Natural killer cell (primary cell): ENCODE results near the gene ERMAP. TPM values are rescaled to one million over a fixed set of nuclear protein-coding genes. Genes with fewer than 3 reads are reported as not detected.

ENCODE experiments used
- ATAC-seq, 3 donors: fragments of 150-1000 bp in 2 of 3; fragments of 200-7000 bp in 1 of 3; cut with Tn5 transposase; 1 replicate in 1 of 3; 2 replicates in 2 of 3; pipeline ENCODE4 v1.10.0; 2021; ENCODE audit warnings: mild to moderate bottlenecking in 2 of 3, moderate library complexity in 2 of 3
- DNase-seq, 2 donors: peaks; one replicate each; pipeline versions ENCODE4 v3.0.0 to v3.0.0-alpha.2; 2013 to 2021; ENCODE audit warnings: mixed read lengths in 1 of 2
- H3K27ac ChIP-seq: one replicate; pipeline ENCODE4 v1.5.1; 2013; ENCODE audit warnings: mild to moderate bottlenecking, low read length
- H3K27me3 ChIP-seq: one replicate; pipeline ENCODE4 v1.6.1; 2013; ENCODE audit warnings: low read length; ENCODE audit not compliant: control insufficient read depth, insufficient read depth
- H3K36me3 ChIP-seq: one replicate; pipeline ENCODE4 v1.6.1; 2013; ENCODE audit warnings: low read length; ENCODE audit not compliant: control insufficient read depth, insufficient read depth
- H3K4me1 ChIP-seq: one replicate; pipeline ENCODE4 v1.6.1; 2013; ENCODE audit warnings: low read length; ENCODE audit not compliant: control insufficient read depth, insufficient read depth
- H3K4me3 ChIP-seq: one replicate; pipeline ENCODE4 v1.5.1; 2013; ENCODE audit warnings: low read length
- H3K9me3 ChIP-seq: one replicate; pipeline ENCODE4 v1.6.1; 2013; ENCODE audit warnings: low read length; ENCODE audit not compliant: control insufficient read depth, insufficient read depth
- H3K27ac Mint-ChIP-seq, 2 donors: one replicate each; pipeline ENCODE4 v1.8.0; 2022; ENCODE audit warnings: mild to moderate bottlenecking in 2 of 2, mixed read lengths in 2 of 2, moderate library complexity in 1 of 2
- H3K27me3 Mint-ChIP-seq, 2 donors: one replicate each; pipeline ENCODE4 v1.8.0; 2022; ENCODE audit warnings: low read depth in 2 of 2, mixed read lengths in 2 of 2
- H3K36me3 Mint-ChIP-seq: one replicate; pipeline ENCODE4 v1.8.0; 2022; ENCODE audit warnings: mixed read lengths
- H3K4me1 Mint-ChIP-seq, 2 donors: one replicate each; pipeline ENCODE4 v1.8.0; 2022; ENCODE audit warnings: mixed read lengths in 2 of 2
- H3K4me3 Mint-ChIP-seq: one replicate; pipeline ENCODE4 v1.8.0; 2022; ENCODE audit warnings: mild to moderate bottlenecking, moderate library complexity, mixed read lengths
- H3K9me3 Mint-ChIP-seq, 2 donors: one replicate each; pipeline ENCODE4 v1.8.0; 2022; ENCODE audit warnings: mixed read lengths in 2 of 2
- CTCF ChIP-seq: fragments of 200-600 bp; IDR thresholded peaks from one replicate; pipeline ENCODE4 v1.8.0; 2022; ENCODE audit warnings: antibody characterized with exemption
- WGBS: methylation state at CpG from one replicate; pipeline ENCODE4 v1.1.7; 2013; ENCODE audit warnings: missing lambda C conversion rate; ENCODE audit not compliant: insufficient coverage; 5-methylcytosine and 5-hydroxymethylcytosine counted together
- intact Hi-C: fragments of 100-400 bp; cut with micrococcal nuclease; formaldehyde crosslinking; loops from one replicate; pipeline ENCODE4 v1.14.2; 2022
- total RNA-seq, 4 donors: library from RNA; stranded (reverse); fragments of 120-200 nt in 1 of 4; gene quantifications; one replicate each; pipeline versions ENCODE4 v1.2.3 to v1.2.4, GENCODE V29; 2013 to 2022

Gene ERMAP
- 1 to 10 TPM; 7.0 to 7.5 (median 7.5) TPM for total RNA-seq
- total RNA-seq (2013), result 10.0 TPM

- H3K9me3 Mint-ChIP-seq, result no peaks in the 10 kb centered on the region
- peaks cover 10% of the 10 kb centered on the region for H3K4me1 ChIP-seq
- WGBS, result under 1% methylated on average over 59 of the region's 66 CpGs
- no peak for TF ChIP-seq CTCF
- H3K36me3 Mint-ChIP-seq, result no peaks in the 10 kb centered on the region
- peak within 1 kb of the TSS; percentile 80 to 84 for H3K27ac Mint-ChIP-seq
- peak; percentile 86 to 96 (median 90) for ATAC-seq
- peak within 1 kb of the TSS; percentile 83 for H3K27ac ChIP-seq
- H3K27me3 Mint-ChIP-seq, result no peaks in the 10 kb centered on the region
- peak within 1 kb of the TSS; percentile 84 for H3K4me3 ChIP-seq
- H3K4me1 Mint-ChIP-seq, result peaks cover 19 to 31% of the 10 kb centered on the region in 2 donors
- peak; percentile 92 to 96 for DNase-seq
- H3K36me3 ChIP-seq, result no peaks in the 10 kb centered on the region
- intact Hi-C loops, result loop anchor here (1.0 kb wide), 2 partner anchors 29 to 50 kb away; partner anchors contain the start of genes C1orf50, P3H1 and ZNF691
- H3K9me3 ChIP-seq, result no peaks in the 10 kb centered on the region
- H3K4me3 Mint-ChIP-seq, result peak within 1 kb of the TSS; percentile 80
- no peaks in the 10 kb centered on the region for H3K27me3 ChIP-seq
These were observed at the start of gene ERMAP, which contains the start of gene SVBP for GRCh38 chr1:42816585-42817439. TSS of gene ERMAP (plus strand) at chr1:42817122. CDS start at chr1:42830449, 13,327 bp downstream. TSS of gene SVBP (minus strand) at chr1:42817397. CDS start at chr1:42816544, 853 bp downstream.

GRCh38 chr1:42767510-42768000 is 49.4 kb upstream of the ERMAP start:
- Histone ChIP-seq H3K27me3 (no peaks in the 10 kb centered on the region), H3K27ac (peak overlapping the region; percentile 81), H3K4me3 (peak overlapping the region; percentile 78), H3K9me3 (no peaks in the 10 kb centered on the region), H3K4me1 (peaks cover 18% of the 10 kb centered on the region), H3K36me3 (no peaks in the 10 kb centered on the region)
- ATAC-seq, result peak; percentile 5 to 15 (median 15)
- 2% methylated on average over 21 of the region's 23 CpGs for WGBS
- Mint-ChIP-seq H3K9me3 (no peaks in the 10 kb centered on the region), H3K4me1 (peaks cover 16 to 33% of the 10 kb centered on the region in 2 donors), H3K27ac (no peak overlapping the region), H3K27me3 (no peaks in the 10 kb centered on the region), H3K36me3 (no peaks in the 10 kb centered on the region), H3K4me3 (no peak overlapping the region)
- intact Hi-C loops, result loop anchor here (1.0 to 5.0 kb wide), 5 partner anchors 50 to 405 kb away; partner anchors contain the start of genes CFAP57, EBNA1BP2, ERMAP and PPCS
- DNase-seq, result no peak
- no peak for TF ChIP-seq CTCF

- Histone ChIP-seq H3K9me3 (no peaks in the 10 kb centered on the region), H3K4me3 (no peak overlapping the region), H3K27me3 (no peaks in the 10 kb centered on the region), H3K4me1 (peaks cover 18% of the 10 kb centered on the region), H3K36me3 (no peaks in the 10 kb centered on the region), H3K27ac (no peak overlapping the region)
- intact Hi-C loops, result loop anchor here (5.0 kb wide), 1 partner anchor 86 kb away; the partner anchor contains the start of gene YBX1
- no peak for TF ChIP-seq CTCF
- no peaks in the 10 kb centered on the region for H3K36me3 Mint-ChIP-seq
- H3K4me3 Mint-ChIP-seq, result no peak overlapping the region
- peak overlapping the region in 1 of 2 donors; percentile 16 for H3K27ac Mint-ChIP-seq
- no peaks in the 10 kb centered on the region for H3K9me3 Mint-ChIP-seq
- ATAC-seq (no peak), DNase-seq (no peak)
- H3K4me1 Mint-ChIP-seq, result peaks cover 20 to 33% of the 10 kb centered on the region in 2 donors
- WGBS, result 100% methylated on average over 2 of the region's 2 CpGs
- H3K27me3 Mint-ChIP-seq, result no peaks in the 10 kb centered on the region
These were observed 48.8 kb upstream of the ERMAP start for GRCh38 chr1:42768172-42768571.
